Liver (tissue), 9 donors: ENCODE data around the gene MASP2. TPM values are rescaled to one million over a fixed set of nuclear protein-coding genes. Genes with fewer than 3 reads are reported as not detected.

Source experiments
- DNase-seq: peaks from one replicate; pipeline ENCODE4 v3.0.0-alpha.2; 2017; ENCODE audit warnings: low spot score
- H3K27ac ChIP-seq, 2 donors: one replicate each; pipeline ENCODE4 v1.7.0; 2013; ENCODE audit warnings: inconsistent platforms in 2 of 2, low read length in 2 of 2, control low read depth in 1 of 2, low read depth in 1 of 2, mild to moderate bottlenecking in 1 of 2
- H3K27me3 ChIP-seq, 4 donors: one replicate each; pipeline versions ENCODE4 v1.6.1 to v1.7.0; 2013; ENCODE audit warnings: low read length in 3 of 4, inconsistent platforms in 1 of 4, mild to moderate bottlenecking in 1 of 4, moderate library complexity in 1 of 4; ENCODE audit not compliant: control insufficient read depth in 4 of 4, insufficient read depth in 4 of 4
- H3K36me3 ChIP-seq, 4 donors: one replicate each; pipeline versions ENCODE4 v1.6.1 to v1.7.0; 2013; ENCODE audit warnings: low read length in 3 of 4, mild to moderate bottlenecking in 3 of 4, low read depth in 1 of 4, moderate library complexity in 1 of 4; ENCODE audit not compliant: control insufficient read depth in 4 of 4, insufficient read depth in 3 of 4
- H3K4me1 ChIP-seq, 4 donors: one replicate each; pipeline versions ENCODE4 v1.6.1 to v1.7.0; 2013; ENCODE audit warnings: low read length in 3 of 4, mild to moderate bottlenecking in 3 of 4, moderate library complexity in 1 of 4; ENCODE audit not compliant: control insufficient read depth in 4 of 4, insufficient read depth in 4 of 4
- H3K4me3 ChIP-seq, 3 donors: one replicate each; pipeline versions ENCODE4 v1.6.1 to v1.7.0; 2013; ENCODE audit warnings: low read length in 3 of 3, control low read depth in 1 of 3, low read depth in 1 of 3, mild to moderate bottlenecking in 1 of 3
- H3K9ac ChIP-seq, 2 donors: one replicate each; pipeline ENCODE4 v1.7.0; 2013; ENCODE audit warnings: low read length in 2 of 2, mild to moderate bottlenecking in 2 of 2, moderate library complexity in 2 of 2, control low read depth in 1 of 2, low read depth in 1 of 2
- H3K9me3 ChIP-seq, 4 donors: one replicate each; pipeline versions ENCODE4 v1.6.1 to v1.7.0; 2013; ENCODE audit warnings: low read length in 3 of 4; ENCODE audit not compliant: control insufficient read depth in 4 of 4
- CTCF ChIP-seq: fragments of 150-350 bp; IDR thresholded peaks from 2 replicates; pipeline ENCODE4 v1.5.1; 2017; ENCODE audit warnings: improper control_type of control experiment, low read depth, low read length; ENCODE audit not compliant: missing input control
- FOXA1 ChIP-seq: IDR thresholded peaks from 2 replicates; pipeline ENCODE4 v1.6.1; 2016; ENCODE audit warnings: antibody characterized with exemption
- FOXA2 ChIP-seq: IDR thresholded peaks from 2 replicates; pipeline ENCODE4 v1.6.1; 2016; ENCODE audit warnings: antibody characterized with exemption
- GABPA ChIP-seq, 2 donors: IDR thresholded peaks in 1 of 2; conservative IDR thresholded peaks in 1 of 2; 2 replicates each; pipeline ENCODE4 v1.6.1; 2016; ENCODE audit warnings: antibody characterized with exemption in 2 of 2, mild to moderate bottlenecking in 1 of 2, moderate library complexity in 1 of 2
- HNF4A ChIP-seq, 2 donors: conservative IDR thresholded peaks; 2 replicates each; pipeline ENCODE4 v1.6.1; 2016; ENCODE audit warnings: antibody characterized with exemption in 2 of 2, mild to moderate bottlenecking in 2 of 2
- HNF4G ChIP-seq: IDR thresholded peaks from 2 replicates; pipeline ENCODE4 v1.6.1; 2016; ENCODE audit warnings: antibody characterized with exemption
- JUND ChIP-seq, 2 donors: IDR thresholded peaks; 2 replicates each; pipeline ENCODE4 v1.6.1; 2016; ENCODE audit warnings: antibody characterized with exemption in 2 of 2
- NR2F2 ChIP-seq: IDR thresholded peaks from 2 replicates; pipeline ENCODE4 v1.6.1; 2016; ENCODE audit warnings: antibody characterized with exemption
- RAD21 ChIP-seq, 2 donors: IDR thresholded peaks; 2 replicates each; pipeline ENCODE4 v1.6.1; 2016; ENCODE audit warnings: antibody characterized with exemption in 2 of 2, mild to moderate bottlenecking in 2 of 2
- RXRA ChIP-seq, 2 donors: IDR thresholded peaks; 2 replicates each; pipeline ENCODE4 v1.6.1; 2017 to 2018; ENCODE audit warnings: antibody characterized with exemption in 2 of 2, mild to moderate bottlenecking in 1 of 2
- SP1 ChIP-seq: IDR thresholded peaks from 2 replicates; pipeline ENCODE4 v1.6.1; 2018; ENCODE audit warnings: antibody characterized with exemption, mild to moderate bottlenecking
- TAF1 ChIP-seq: conservative IDR thresholded peaks from 2 replicates; pipeline ENCODE4 v1.6.1; 2016; ENCODE audit warnings: antibody characterized with exemption, mild to moderate bottlenecking
- YY1 ChIP-seq: IDR thresholded peaks from 2 replicates; pipeline ENCODE4 v1.6.1; 2016; ENCODE audit warnings: antibody characterized with exemption, mild to moderate bottlenecking
- ZBTB33 ChIP-seq: IDR thresholded peaks from 2 replicates; pipeline ENCODE4 v1.6.1; 2016; ENCODE audit warnings: antibody characterized with exemption
- WGBS: extraction: QIAGEN DNeasy Blood & Tissue Kit; methylation state at CpG from one replicate; pipeline ENCODE4 v1.1.7; 2013; 5-methylcytosine and 5-hydroxymethylcytosine counted together
- polyA plus RNA-seq, 2 donors: library from polyadenylated mRNA; stranded (reverse) in 1 of 2; unstranded in 1 of 2; fragments of 200-250 nt in 1 of 2; fragments of >200 nt in 1 of 2; fragmentation: Nextera tagmentation in 1 of 2; extraction: Ambion mirVana in 1 of 2; gene quantifications; one replicate each; pipeline versions ENCODE4 v1.2.1 to v1.2.3, GENCODE V29; 2013 to 2015
- total RNA-seq, 2 donors: library from RNA; depleted of rRNA; stranded (reverse); fragments of >200 nt; gene quantifications; one replicate each; pipeline ENCODE4 v1.2.3, GENCODE V29; 2014
- TF ChIP-seq, protein P1 (sequence below): IDR thresholded peaks from 2 replicates; pipeline ENCODE4 v1.6.1; 2016; ENCODE audit warnings: antibody characterized with exemption
- TF ChIP-seq, protein P2 (sequence below): IDR thresholded peaks from 2 replicates; pipeline ENCODE4 v1.6.1; 2016; ENCODE audit warnings: antibody characterized with exemption, mild to moderate bottlenecking
- TF ChIP-seq, protein P3 (sequence below): IDR thresholded peaks from 2 replicates; pipeline ENCODE4 v1.6.1; 2016; ENCODE audit warnings: antibody characterized with exemption
- donor health status: healthy.
- donor health status: healthy.
- donor health status: healthy.
- donor health status: healthy.
- donor health status: healthy.

The MASP2 gene
- total and polyA plus RNA-seq, 4 donors: 30.0 to 530 (median 213) TPM

- H3K4me1 ChIP-seq: peaks cover 2 to 11% (median 8%) of the 10 kb centered on the region in 4 donors
- 84% methylated on average over 16 of the region's 16 CpGs for WGBS
- H3K4me3 ChIP-seq: no peak overlapping the region
- TF ChIP-seq, protein P1, sequence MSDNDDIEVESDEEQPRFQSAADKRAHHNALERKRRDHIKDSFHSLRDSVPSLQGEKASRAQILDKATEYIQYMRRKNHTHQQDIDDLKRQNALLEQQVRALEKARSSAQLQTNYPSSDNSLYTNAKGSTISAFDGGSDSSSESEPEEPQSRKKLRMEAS: no peak
- TF ChIP-seq JUND (IDR thresholded peaks at IDR 0.05): no peak
- TF ChIP-seq, protein P2, sequence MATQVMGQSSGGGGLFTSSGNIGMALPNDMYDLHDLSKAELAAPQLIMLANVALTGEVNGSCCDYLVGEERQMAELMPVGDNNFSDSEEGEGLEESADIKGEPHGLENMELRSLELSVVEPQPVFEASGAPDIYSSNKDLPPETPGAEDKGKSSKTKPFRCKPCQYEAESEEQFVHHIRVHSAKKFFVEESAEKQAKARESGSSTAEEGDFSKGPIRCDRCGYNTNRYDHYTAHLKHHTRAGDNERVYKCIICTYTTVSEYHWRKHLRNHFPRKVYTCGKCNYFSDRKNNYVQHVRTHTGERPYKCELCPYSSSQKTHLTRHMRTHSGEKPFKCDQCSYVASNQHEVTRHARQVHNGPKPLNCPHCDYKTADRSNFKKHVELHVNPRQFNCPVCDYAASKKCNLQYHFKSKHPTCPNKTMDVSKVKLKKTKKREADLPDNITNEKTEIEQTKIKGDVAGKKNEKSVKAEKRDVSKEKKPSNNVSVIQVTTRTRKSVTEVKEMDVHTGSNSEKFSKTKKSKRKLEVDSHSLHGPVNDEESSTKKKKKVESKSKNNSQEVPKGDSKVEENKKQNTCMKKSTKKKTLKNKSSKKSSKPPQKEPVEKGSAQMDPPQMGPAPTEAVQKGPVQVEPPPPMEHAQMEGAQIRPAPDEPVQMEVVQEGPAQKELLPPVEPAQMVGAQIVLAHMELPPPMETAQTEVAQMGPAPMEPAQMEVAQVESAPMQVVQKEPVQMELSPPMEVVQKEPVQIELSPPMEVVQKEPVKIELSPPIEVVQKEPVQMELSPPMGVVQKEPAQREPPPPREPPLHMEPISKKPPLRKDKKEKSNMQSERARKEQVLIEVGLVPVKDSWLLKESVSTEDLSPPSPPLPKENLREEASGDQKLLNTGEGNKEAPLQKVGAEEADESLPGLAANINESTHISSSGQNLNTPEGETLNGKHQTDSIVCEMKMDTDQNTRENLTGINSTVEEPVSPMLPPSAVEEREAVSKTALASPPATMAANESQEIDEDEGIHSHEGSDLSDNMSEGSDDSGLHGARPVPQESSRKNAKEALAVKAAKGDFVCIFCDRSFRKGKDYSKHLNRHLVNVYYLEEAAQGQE: no peak
- TF ChIP-seq RAD21 (IDR thresholded peaks at IDR 0.05): no peak
- TF ChIP-seq FOXA1: no peak
- TF ChIP-seq HNF4A (conservative IDR thresholded peaks at IDR 0.05): no peak
- no peaks in the 10 kb centered on the region for H3K27me3 ChIP-seq
- no peak overlapping the region for H3K27ac ChIP-seq
- peaks cover 12 to 42% (median 25%) of the 10 kb centered on the region in 4 donors for H3K36me3 ChIP-seq
- H3K9me3 ChIP-seq: no peaks in the 10 kb centered on the region
- DNase-seq: no peak
- H3K9ac ChIP-seq: no peak overlapping the region
These were observed 2.8 kb downstream of the MASP2 start for GRCh38 chr1:11044086-11044848.

- H3K4me1 ChIP-seq: peaks cover 2 to 11% (median 8%) of the 10 kb centered on the region in 4 donors
- no peak overlapping the region for H3K4me3 ChIP-seq
- H3K9ac ChIP-seq: no peak overlapping the region
- no peak overlapping the region for H3K27ac ChIP-seq
- WGBS: 88% methylated on average over 19 of the region's 19 CpGs
- DNase-seq: no peak
- no peaks in the 10 kb centered on the region for H3K27me3 ChIP-seq
- peaks cover 12 to 52% (median 33%) of the 10 kb centered on the region in 4 donors for H3K36me3 ChIP-seq
- TF ChIP-seq FOXA2 (no peak), ZBTB33 (no peak), TAF1 (no peak), CTCF (no peak), JUND (IDR thresholded peaks at IDR 0.05) (no peak), HNF4G (no peak), SP1 (no peak), YY1 (no peak), GABPA (IDR thresholded peaks at IDR 0.05 in 1 of 2, conservative IDR thresholded peaks at IDR 0.05 in 1 of 2) (no peak), NR2F2 (no peak), RXRA (IDR thresholded peaks at IDR 0.05) (no peak), HNF4A (conservative IDR thresholded peaks at IDR 0.05) (no peak), RAD21 (IDR thresholded peaks at IDR 0.05) (no peak), FOXA1 (no peak)
- TF ChIP-seq, protein P2: no peak
- TF ChIP-seq, protein P1: no peak
- TF ChIP-seq, protein P3, sequence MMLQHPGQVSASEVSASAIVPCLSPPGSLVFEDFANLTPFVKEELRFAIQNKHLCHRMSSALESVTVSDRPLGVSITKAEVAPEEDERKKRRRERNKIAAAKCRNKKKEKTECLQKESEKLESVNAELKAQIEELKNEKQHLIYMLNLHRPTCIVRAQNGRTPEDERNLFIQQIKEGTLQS: no peak
- H3K9me3 ChIP-seq: no peaks in the 10 kb centered on the region
These were observed 3.8 kb downstream of the MASP2 start for GRCh38 chr1:11042995-11043874.
